MG63 (cell line): ENCODE data around the gene ZNF785. TPM values are rescaled to one million over a fixed set of nuclear protein-coding genes. Genes with fewer than 3 reads are reported as not detected.
A peak's percentile ranks its signal among the peaks of the same experiment; 100 is the strongest.
"Not testable (repeated sequence)": the region's sequence is repeated elsewhere in the genome, so short reads cannot be mapped to it uniquely, and the experiment has no call there.

Experiments used
- DNase-seq: peaks from one replicate; pipeline ENCODE4 v3.0.0-alpha.2; 2020
- H3K27me3 ChIP-seq: fragments of 250-450 bp; sonication (Bioruptor Pico); 2 replicates; pipeline ENCODE4 v1.5.1; 2020; ENCODE audit warnings: mild to moderate bottlenecking, moderate library complexity
- H3K36me3 ChIP-seq: fragments of 250-450 bp; sonication (Bioruptor Pico); 2 replicates; pipeline ENCODE4 v1.5.1; 2020; ENCODE audit warnings: mild to moderate bottlenecking, moderate library complexity
- H3K4me3 ChIP-seq: fragments of 250-450 bp; sonication (Bioruptor Pico); 2 replicates; pipeline ENCODE4 v1.5.1; 2020; ENCODE audit warnings: mild to moderate bottlenecking, moderate library complexity
- H3K9me3 ChIP-seq: fragments of 250-450 bp; sonication (Bioruptor Pico); 2 replicates; pipeline ENCODE4 v1.5.1; 2020; ENCODE audit warnings: mild to moderate bottlenecking, moderate library complexity
- total RNA-seq: library from RNA; depleted of rRNA; stranded (reverse); fragments of >200 nt; shearing (Covaris generic); gene quantifications from 2 replicates; pipeline ENCODE4 v1.2.3, GENCODE V29; 2014; ENCODE audit warnings: low replicate concordance

The ZNF785 gene
- total RNA-seq, 1 experiment from 2014 or later = 15.7 TPM

GRCh38 chr16:30606004-30606403 lies 20.5 kb upstream of the ZNF785 start:
- no peaks in the 10 kb centered on the region for H3K27me3 ChIP-seq
- H3K36me3 ChIP-seq = peaks cover 62% of the 10 kb centered on the region
- H3K9me3 ChIP-seq = no peaks in the 10 kb centered on the region
- no peak overlapping the region for H3K4me3 ChIP-seq
- DNase-seq = no peak

GRCh38 chr16:30605158-30605557 lies 19.7 kb upstream of the ZNF785 start:
- no peak for DNase-seq
- Histone ChIP-seq H3K27me3 (no peaks in the 10 kb centered on the region), H3K9me3 (no peaks in the 10 kb centered on the region), H3K4me3 (no peak overlapping the region), H3K36me3 (peaks cover 62% of the 10 kb centered on the region)

- H3K27me3 ChIP-seq = no peaks in the 10 kb centered on the region
- no peaks in the 10 kb centered on the region for H3K9me3 ChIP-seq
- DNase-seq = no peak
- no peak overlapping the region for H3K4me3 ChIP-seq
- H3K36me3 ChIP-seq = peaks cover 62% of the 10 kb centered on the region
Measured at GRCh38 chr16:30604316-30604947, 18.9 kb upstream of the ZNF785 start.

- Histone ChIP-seq H3K36me3 (peaks cover 62% of the 10 kb centered on the region), H3K9me3 (no peaks in the 10 kb centered on the region), H3K4me3 (no peak overlapping the region), H3K27me3 (no peaks in the 10 kb centered on the region)
- no peak for DNase-seq
Measured at GRCh38 chr16:30603945-30604315, 18.4 kb upstream of the ZNF785 start.

GRCh38 chr16:30602616-30603277 lies 17.2 kb upstream of the ZNF785 start:
- DNase-seq = peak; percentile 28
- Histone ChIP-seq H3K9me3 (no peaks in the 10 kb centered on the region), H3K36me3 (peaks cover 54% of the 10 kb centered on the region), H3K27me3 (no peaks in the 10 kb centered on the region), H3K4me3 (no peak overlapping the region)

GRCh38 chr16:30601966-30602365 lies 16.5 kb upstream of the ZNF785 start:
- Histone ChIP-seq H3K4me3 (no peak overlapping the region), H3K27me3 (no peaks in the 10 kb centered on the region), H3K9me3 (no peaks in the 10 kb centered on the region), H3K36me3 (peaks cover 48% of the 10 kb centered on the region)
- no peak for DNase-seq

GRCh38 chr16:30600929-30601328 lies 15.4 kb upstream of the ZNF785 start:
- Histone ChIP-seq H3K4me3 (no peak overlapping the region), H3K9me3 (no peaks in the 10 kb centered on the region)
- no peak for DNase-seq

GRCh38 chr16:30600215-30600614 lies 14.7 kb upstream of the ZNF785 start:
- no peak for DNase-seq
- no peaks in the 10 kb centered on the region for H3K9me3 ChIP-seq
- no peak overlapping the region for H3K4me3 ChIP-seq
- no peaks in the 10 kb centered on the region for H3K27me3 ChIP-seq
- peaks cover 35% of the 10 kb centered on the region for H3K36me3 ChIP-seq

More at GRCh38 chr16:30600929-30601328, 15.4 kb upstream of the ZNF785 start:
- H3K27me3 ChIP-seq = no peaks in the 10 kb centered on the region
- peaks cover 39% of the 10 kb centered on the region for H3K36me3 ChIP-seq

- DNase-seq = no peak
- Histone ChIP-seq H3K4me3 (no peak overlapping the region), H3K36me3 (peaks cover 14% of the 10 kb centered on the region), H3K27me3 (no peaks in the 10 kb centered on the region), H3K9me3 (no peaks in the 10 kb centered on the region)
Measured at GRCh38 chr16:30592871-30593270, 7.4 kb upstream of the ZNF785 start.

- H3K4me3 ChIP-seq, H3K27me3 ChIP-seq, H3K9me3 ChIP-seq, DNase-seq: not testable (repeated sequence)
- H3K36me3 ChIP-seq = peaks cover 26% of the 10 kb centered on the region
Measured at GRCh38 chr16:30590869-30591268, 5.4 kb upstream of the ZNF785 start.

- H3K36me3 ChIP-seq = peaks cover 24% of the 10 kb centered on the region
- not testable (repeated sequence) for DNase-seq, H3K4me3 ChIP-seq, H3K9me3 ChIP-seq, H3K27me3 ChIP-seq
Measured at GRCh38 chr16:30589582-30589981, 4.1 kb upstream of the ZNF785 start.

GRCh38 chr16:30588651-30589050 lies 3.2 kb upstream of the ZNF785 start:
- Histone ChIP-seq H3K4me3 (no peak overlapping the region), H3K36me3 (peaks cover 26% of the 10 kb centered on the region), H3K27me3 (no peaks in the 10 kb centered on the region), H3K9me3 (no peaks in the 10 kb centered on the region)
- no peak for DNase-seq

GRCh38 chr16:30585022-30585399 lies 486 bp downstream of the ZNF785 start:
- DNase-seq = peak; percentile 53
- Histone ChIP-seq H3K4me3 (peak overlapping the region; percentile 85), H3K9me3 (no peaks in the 10 kb centered on the region), H3K27me3 (no peaks in the 10 kb centered on the region), H3K36me3 (peaks cover 55% of the 10 kb centered on the region)

GRCh38 chr16:30582611-30583340 lies 2.7 kb downstream of the ZNF785 start:
- Histone ChIP-seq H3K36me3 (peaks cover 67% of the 10 kb centered on the region), H3K9me3 (no peaks in the 10 kb centered on the region), H3K4me3 (no peak overlapping the region), H3K27me3 (no peaks in the 10 kb centered on the region)
- no peak for DNase-seq

- Histone ChIP-seq H3K36me3 (peaks cover 69% of the 10 kb centered on the region), H3K9me3 (no peaks in the 10 kb centered on the region), H3K4me3 (no peak overlapping the region), H3K27me3 (no peaks in the 10 kb centered on the region)
- no peak for DNase-seq
Measured at GRCh38 chr16:30581457-30581856, 4.0 kb downstream of the ZNF785 start.

GRCh38 chr16:30574678-30575077 lies 10.8 kb downstream of the ZNF785 start:
- Histone ChIP-seq H3K27me3 (no peaks in the 10 kb centered on the region), H3K4me3 (no peak overlapping the region), H3K9me3 (no peaks in the 10 kb centered on the region), H3K36me3 (peaks cover 32% of the 10 kb centered on the region)
- no peak for DNase-seq

- no peaks in the 10 kb centered on the region for H3K27me3 ChIP-seq
- DNase-seq = peak; percentile 97
- peaks cover 5% of the 10 kb centered on the region for H3K36me3 ChIP-seq
- H3K4me3 ChIP-seq = peak within 1 kb of the TSS; percentile 58
- no peaks in the 10 kb centered on the region for H3K9me3 ChIP-seq
Measured at GRCh38 chr16:30571445-30572322, 13.8 kb downstream of the ZNF785 start, which contains the start of gene ZNF688. Gene ZNF688 (minus strand): TSS chr16:30571714. CDS start chr16:30571629, 85 bp downstream.
